EL (cell line): ENCODE measurements around the gene SMC6.

Experiments
- DNase-seq: peaks from one replicate; pipeline ENCODE4 v3.0.0-alpha.2; 2016

Gene SMC6

GRCh38 chr2:17753803-17754663 lies at the start of gene SMC6, which contains the start of gene GEN1:
TSS of gene SMC6 (minus strand) at chr2:17753810. CDS start at chr2:17745946, 7,864 bp downstream.
TSS of gene GEN1 (plus strand) at chr2:17754138. CDS start at chr2:17759944, 5,806 bp downstream.
- DNase-seq, result peak; percentile 93

DNA sequence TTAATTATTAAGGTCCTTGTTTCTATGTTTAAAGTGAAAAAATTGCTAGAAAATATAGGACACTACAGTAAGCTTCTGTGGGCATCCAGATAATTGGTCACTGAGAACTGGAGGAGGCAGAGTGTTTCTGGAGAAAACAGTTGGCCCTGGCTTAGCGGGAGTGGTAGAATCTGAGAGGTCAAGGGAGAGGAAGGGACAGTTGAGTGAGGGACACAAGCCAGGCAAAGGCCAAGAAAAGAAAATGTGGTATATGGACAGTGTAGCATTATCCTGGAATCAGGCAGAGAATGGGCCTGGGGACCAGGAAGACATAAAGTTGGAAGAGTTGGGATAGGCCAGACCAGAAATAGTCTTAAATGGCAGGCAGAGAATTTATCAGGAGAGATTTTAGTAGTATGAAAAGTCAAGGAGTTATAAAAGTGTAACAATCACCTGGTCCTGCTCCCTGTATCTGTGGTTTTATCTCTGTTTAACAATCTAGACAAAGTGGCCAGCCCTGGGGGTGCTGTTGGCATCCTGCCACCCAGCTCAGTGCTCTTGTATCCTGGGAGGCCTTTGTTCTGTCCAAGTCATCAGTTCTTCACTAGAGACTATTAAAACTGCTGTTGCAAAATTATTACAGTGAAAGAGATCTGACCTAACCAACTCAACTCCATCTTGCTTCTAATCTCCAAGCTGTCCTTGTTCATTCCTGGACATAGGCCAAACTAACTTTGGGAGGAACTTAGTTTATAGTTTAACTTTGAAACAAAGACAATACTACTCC lies 47.3 kb upstream of the SMC6 start:
- no peak for DNase-seq

DNA sequence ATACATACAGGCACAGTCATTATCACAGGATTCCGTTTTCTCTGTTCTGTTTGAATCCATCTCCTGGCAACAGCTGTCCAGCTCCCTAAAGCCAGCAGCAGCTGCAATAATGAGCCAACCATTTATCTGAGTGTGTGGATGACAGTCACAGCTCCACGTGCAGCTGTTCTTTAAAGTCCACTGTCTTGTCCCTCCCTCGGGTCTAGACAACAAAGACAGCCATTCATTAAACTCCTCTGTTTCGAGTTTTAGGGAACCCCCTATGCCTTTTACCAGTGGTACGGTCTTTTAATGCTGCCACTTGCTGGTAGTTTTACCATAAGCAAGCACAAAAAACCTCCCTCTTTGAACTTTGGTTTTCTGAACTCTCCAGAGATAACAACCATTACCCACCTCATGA lies 46.6 kb upstream of the SMC6 start:
- no peak for DNase-seq

- DNase-seq, result no peak
These were observed 45.9 kb upstream of the SMC6 start for GRCh38 chr2:17799301-17800120.

- DNase-seq, result no peak
These were observed 44.7 kb upstream of the SMC6 start for GRCh38 chr2:17798338-17798737.

GRCh38 chr2:17795309-17795708 lies 41.7 kb upstream of the SMC6 start:
- no peak for DNase-seq

DNA sequence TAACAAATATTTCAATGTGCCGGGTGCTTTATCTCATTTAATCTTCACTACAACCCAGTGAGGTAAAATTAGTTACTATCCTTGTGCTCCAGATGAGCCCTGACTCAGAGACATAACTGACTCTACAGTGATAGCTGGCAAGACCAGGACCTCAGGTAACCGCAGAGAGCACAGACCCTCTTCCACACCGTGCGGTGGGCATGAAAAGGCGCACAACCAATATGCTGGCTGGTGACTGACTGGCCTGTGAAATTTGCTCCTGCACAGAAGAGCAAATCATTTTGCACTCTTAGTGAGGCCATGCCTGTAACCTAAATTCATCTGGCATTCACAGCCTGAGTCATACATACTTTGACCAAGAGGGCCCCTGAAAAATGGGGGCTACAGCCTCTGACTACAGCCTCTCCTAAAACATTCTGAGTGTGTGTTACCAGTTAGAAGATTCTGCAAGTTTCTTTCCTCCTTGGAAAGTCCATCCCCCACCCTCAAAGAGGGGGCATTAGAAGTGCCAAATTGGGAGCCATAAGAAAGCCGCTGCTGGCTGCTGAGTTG lies 40.3 kb upstream of the SMC6 start:
- peak; percentile 24 for DNase-seq

DNA sequence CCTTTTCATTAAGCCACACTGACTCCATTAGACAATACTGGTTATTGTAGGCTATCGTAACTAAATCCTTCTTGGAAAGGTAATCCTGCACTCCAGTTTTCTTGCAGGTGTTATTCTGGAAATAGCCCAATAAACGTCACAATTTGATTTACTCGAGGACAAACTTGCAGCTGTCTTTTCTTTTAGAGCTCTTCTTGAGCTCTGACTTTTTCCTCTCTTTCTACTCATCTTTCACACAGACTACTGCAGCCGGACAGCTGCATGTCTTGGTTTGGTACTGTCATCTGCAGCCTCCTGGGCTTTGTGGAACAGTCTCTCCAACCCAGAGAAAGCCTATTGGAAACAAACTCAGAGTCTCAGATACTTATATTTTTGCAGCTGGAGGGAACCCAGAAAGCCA lies 39.7 kb upstream of the SMC6 start:
- no peak for DNase-seq

DNA sequence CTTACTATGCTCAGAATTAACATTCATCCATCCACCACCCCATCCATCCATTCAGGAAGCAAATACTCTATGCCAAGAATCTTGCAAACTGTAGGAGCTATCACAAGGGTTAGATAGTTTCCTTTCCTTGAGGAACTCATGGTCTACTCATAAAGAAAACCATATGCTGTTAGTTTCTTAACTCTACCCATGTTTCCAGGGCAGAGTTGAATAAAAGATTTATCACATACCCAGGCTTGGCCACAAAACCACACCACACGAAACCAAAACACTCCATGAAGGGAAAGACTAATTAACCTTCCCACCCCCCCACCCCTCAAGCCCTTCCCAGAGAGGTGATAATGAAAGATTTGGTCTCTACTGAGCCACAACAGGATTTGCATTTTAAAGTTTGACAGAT lies 38.9 kb upstream of the SMC6 start:
- no peak for DNase-seq

DNA sequence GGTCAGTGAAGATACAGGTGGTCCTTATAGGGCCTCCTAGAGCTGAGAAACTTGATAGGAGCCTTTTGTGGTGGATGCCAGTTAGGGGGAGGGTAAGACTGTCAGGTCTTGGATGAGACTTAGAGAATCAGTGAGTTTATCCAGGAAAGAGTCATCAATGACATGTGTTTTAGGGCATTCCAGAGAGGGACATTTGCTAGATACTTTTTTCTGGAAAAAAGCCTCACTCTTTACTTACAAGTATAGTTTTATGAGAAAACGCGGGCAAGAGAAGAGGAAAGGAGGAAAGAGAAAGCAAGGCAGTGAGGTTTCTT lies 38.2 kb upstream of the SMC6 start:
- DNase-seq, result no peak

- DNase-seq, result peak; percentile 56
These were observed 37.7 kb upstream of the SMC6 start for GRCh38 chr2:17791121-17791816.

DNA sequence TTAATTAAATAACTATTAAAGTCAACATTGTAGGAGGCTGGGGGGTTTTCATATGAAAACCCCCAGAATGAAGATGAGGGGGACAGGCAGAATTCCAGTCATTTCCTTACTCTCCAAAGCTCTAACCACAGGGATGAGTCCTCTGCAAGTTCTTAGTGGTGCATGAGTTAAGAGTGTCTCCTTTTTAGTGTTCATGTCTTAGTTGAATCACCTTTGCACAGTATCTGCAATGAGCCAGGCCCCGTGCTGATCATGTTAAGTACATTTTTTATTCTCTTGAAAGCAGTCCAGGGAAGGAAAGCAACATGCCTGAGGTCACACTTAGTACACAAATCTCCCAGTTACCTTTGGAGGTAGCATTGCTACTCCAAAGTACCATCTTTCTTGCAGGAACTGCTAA lies 36.9 kb upstream of the SMC6 start:
- DNase-seq, result no peak

DNA sequence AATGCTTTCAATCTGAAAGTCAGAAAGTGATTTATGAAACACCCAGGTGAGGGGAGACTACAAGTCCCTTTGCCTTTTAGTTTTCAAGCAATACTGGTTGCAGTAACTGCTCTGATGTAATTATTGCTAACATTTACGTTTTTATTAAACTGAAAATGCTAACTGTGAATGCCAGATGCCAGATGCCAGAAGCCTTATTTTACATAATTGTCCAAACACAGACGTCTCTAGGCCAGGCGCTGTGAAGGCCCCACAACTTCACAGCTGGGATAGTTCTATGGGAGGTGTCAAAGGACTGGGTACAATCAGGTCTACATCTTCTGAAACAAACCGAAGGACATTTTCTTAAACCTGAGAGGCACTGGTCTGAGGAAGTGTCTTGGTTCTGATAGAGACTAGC lies 35.2 kb upstream of the SMC6 start:
- no peak for DNase-seq

GRCh38 chr2:17786727-17787126 lies 33.1 kb upstream of the SMC6 start:
- no peak for DNase-seq

DNA sequence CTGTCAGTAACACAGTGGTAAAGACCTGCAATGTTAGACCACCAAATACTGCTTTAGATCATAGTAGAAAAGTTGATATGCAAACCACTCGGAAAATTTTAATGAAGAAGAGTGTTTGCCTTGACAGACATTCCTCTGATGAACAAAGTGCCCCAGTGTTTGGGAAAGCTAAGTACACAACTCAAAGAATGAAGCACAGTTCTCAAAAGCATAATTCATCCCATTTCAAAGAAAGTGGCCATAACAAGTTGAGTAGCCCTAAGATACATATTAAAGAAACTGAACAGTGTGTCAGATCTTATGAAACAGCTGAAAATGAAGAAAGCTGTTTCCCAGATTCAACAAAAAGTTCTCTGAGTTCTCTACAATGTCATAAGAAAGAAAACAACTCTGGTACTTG lies 27.9 kb upstream of the SMC6 start:
- no peak for DNase-seq

DNA sequence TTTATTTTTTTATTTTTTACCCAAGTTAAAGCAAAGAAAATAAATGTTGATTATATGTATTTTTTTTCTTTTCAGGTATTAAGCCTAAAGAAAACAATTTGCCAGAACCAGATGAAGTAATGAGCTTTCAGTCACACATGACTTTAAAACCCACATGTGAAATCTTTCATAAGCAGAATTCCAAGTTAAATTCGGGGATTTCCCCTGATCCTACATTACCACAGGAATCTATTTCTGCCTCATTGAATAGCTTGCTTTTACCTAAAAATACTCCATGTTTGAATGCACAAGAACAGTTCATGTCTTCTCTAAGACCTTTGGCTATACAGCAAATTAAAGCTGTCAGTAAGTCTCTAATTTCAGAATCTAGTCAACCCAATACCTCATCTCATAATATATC lies 26.9 kb upstream of the SMC6 start:
- DNase-seq, result no peak

GRCh38 chr2:17772532-17772931 lies 18.9 kb upstream of the SMC6 start:
- DNase-seq, result no peak

DNA sequence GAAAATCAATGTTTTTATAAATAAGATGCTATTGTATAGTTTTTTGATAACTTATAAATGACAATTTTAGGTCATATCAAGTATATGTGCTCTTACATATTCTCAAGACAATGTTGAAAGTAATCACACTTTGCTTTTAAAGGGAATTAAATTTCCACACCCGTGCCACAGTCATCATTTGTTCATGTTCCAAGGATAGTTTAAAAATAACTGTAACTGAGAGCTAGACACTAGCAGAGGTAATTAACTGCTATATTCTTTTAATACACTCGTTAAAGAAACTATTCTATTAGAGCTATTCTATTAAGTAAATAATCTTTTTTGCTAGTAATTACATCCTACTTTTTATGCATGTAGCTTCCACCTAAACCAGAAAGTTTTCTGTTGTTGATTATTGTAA lies 18.3 kb upstream of the SMC6 start:
- DNase-seq, result no peak

- no peak for DNase-seq
These were observed 15.3 kb upstream of the SMC6 start for GRCh38 chr2:17768894-17769293.

DNA sequence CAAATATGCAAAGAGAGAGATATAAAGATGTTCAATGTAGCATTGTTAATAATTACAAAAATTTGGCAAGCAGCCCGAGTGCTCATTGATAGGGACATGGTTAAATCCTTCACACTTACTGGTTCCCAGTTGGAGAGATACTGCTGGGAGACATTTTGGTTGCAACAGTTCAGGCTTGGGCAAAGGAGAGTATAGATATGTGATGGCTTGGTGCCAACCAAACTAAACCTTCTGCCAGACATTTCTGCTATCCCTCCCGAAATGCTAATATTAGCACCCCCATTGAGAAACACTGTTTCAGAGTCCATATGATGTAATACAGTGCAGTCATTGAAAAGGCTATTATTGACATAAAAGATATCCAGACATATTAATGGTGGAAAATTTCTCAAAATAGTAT lies 11.8 kb upstream of the SMC6 start:
- DNase-seq, result no peak

DNA sequence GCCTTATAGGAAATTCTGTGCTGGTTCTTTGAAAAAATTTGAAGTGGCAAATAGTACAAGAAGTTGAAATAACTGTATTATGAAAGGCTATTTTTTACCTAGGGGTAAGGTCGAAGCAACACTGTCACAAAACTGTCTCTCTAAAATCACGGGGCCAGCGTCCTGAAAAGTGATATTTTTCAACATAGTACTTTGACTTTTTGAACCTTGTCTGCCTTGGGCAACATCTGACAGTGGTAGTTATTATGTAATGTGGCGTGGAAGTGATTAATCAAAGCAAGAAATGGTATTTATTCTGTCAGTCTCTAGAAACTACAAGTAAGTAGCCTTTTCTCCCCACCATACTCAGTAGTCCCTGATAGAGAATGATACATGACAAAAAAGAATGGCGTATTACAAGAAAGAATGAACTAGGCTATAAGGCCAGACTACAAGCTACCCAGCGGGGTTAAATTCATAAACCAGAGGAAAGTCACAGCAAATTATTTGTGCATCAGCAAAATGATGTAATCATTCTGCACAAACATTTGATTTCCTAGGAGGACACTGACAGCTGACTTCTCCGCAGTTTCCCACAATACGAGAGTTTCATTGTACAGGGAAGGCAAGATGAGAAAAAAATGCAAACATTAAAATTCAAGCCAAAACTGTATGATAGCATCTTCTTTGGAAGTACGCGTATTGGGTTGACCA lies 10.2 kb upstream of the SMC6 start:
- no peak for DNase-seq

DNA sequence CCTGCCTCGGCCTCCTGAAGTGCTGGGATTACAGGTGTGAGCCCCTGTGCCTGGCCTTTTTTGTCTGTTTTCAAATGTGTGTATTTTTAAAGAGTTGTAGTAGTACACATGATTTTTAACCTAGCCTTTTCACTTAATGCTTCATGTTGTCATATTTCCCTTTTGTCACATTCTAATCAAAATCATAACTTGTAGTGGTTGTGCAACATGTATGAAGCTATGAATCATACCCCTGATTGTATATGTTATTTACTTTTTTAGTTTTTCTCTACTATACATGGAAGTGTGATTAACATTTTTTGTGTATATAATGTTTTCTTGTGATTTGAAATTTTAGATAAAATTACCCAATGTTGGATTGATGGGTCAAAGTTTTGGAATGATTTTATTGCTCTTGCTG lies 8.8 kb upstream of the SMC6 start:
- no peak for DNase-seq
